ENCODE measurements around the gene RTRAF. TPM values are rescaled to one million over a fixed set of nuclear protein-coding genes. Genes with fewer than 3 reads are reported as not detected.

Gene RTRAF
- total RNA-seq, 6 experiments from 2014 or later: 35.1 to 73.0 (median 55.4) TPM

DNA sequence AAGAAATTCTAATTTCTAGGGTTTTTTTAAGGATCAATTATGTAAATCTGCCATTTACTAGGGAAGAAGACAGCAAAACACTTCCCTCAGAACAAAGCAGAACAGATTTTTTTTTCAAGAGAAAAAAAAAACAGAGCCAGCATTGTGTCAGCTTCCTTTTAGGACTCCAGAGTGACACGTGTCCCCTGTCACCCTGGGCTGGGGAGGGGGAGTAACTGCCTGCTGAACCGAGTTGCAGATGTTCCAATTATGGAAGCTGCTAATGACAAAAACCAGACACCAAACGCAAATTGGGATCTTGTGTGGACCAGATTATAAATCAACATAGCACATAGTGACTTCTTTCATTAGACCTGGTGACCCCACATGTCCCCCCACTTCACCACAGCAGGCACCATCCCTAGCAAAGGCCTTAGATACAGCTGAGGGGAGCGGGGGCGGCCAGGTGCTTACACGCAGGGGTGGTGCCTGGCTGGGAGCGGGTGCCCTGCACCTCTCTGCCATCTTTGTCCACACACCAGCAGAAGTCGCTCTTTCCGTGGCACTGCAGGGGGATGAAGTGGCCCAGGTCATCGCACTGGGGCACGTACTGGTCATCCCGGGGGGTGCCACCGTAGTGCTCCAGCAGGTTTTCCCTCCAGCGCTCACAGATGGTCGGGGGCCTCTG is 25.4 kb downstream of the RTRAF start:
- peaks cover 0 to 20% (median 9%) of the 10 kb centered on the region in 4 donors for H3K36me3 ChIP-seq

DNA sequence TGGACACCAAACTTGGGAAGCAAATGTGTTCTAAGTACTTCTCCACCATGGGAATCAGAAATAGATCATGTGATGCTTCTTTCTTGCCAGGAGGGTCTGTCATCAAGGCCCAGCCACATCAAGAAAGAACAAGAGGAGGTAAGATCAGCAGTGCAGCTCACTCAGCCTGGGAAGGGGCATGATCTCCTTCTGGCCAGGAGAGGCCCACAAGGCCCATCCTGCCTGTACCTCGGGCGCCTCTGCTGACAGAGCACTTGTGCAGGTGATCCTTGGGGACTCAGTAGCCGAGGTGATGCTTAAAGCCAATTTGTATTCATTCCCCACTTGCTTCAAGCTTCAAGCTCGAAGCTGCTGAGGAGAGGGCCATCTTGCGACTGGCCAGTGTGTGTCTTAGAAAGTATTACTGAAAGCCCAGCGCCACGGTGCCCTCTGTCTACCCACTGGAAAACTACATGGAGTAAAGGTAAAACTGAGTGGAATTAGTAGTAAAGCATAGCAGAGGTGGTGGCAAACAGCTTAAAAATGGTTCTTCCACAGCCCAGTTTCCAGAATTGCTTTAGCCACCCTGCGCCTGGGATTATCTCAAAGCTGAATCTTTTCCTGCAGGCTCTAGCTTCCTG is 26.2 kb downstream of the RTRAF start:
- no peaks in the 10 kb centered on the region for H3K9me3 ChIP-seq
- H3K4me1 ChIP-seq: peaks cover 0 to 13% (median 0%) of the 10 kb centered on the region in 4 donors
- H3K27me3 ChIP-seq: no peaks in the 10 kb centered on the region
- no peak overlapping the region for H3K4me3 ChIP-seq
- ATAC-seq (peak; percentile 59 to 78 (median 68)), DNase-seq (no peak)
- intact Hi-C loops (cut with DNase I): no loop called here
- H3K36me3 ChIP-seq: peaks cover 0 to 14% (median 6%) of the 10 kb centered on the region in 4 donors
- WGBS (ENCODE audit: insufficient coverage, low coverage, low lambda C conversion rate, missing lambda C conversion rate): 17% methylated on average over 1 of the region's 8 CpGs
- no peak overlapping the region for H3K27ac ChIP-seq
- TF ChIP-seq POLR2A (IDR thresholded peaks at IDR 0.05): no peak
- TF ChIP-seq, protein P1, sequence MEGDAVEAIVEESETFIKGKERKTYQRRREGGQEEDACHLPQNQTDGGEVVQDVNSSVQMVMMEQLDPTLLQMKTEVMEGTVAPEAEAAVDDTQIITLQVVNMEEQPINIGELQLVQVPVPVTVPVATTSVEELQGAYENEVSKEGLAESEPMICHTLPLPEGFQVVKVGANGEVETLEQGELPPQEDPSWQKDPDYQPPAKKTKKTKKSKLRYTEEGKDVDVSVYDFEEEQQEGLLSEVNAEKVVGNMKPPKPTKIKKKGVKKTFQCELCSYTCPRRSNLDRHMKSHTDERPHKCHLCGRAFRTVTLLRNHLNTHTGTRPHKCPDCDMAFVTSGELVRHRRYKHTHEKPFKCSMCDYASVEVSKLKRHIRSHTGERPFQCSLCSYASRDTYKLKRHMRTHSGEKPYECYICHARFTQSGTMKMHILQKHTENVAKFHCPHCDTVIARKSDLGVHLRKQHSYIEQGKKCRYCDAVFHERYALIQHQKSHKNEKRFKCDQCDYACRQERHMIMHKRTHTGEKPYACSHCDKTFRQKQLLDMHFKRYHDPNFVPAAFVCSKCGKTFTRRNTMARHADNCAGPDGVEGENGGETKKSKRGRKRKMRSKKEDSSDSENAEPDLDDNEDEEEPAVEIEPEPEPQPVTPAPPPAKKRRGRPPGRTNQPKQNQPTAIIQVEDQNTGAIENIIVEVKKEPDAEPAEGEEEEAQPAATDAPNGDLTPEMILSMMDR (IDR thresholded peaks at IDR 0.05): peak in 3 of 4 donors; percentile 42 to 60 (median 49)

More for the DNA sequence above, 25.4 kb downstream of the RTRAF start:
- TF ChIP-seq, protein P1 (IDR thresholded peaks at IDR 0.05): no peak
- no peak for TF ChIP-seq POLR2A (IDR thresholded peaks at IDR 0.05)
- H3K4me1 ChIP-seq: peaks cover 0 to 13% (median 0%) of the 10 kb centered on the region in 4 donors
- H3K27me3 ChIP-seq: no peaks in the 10 kb centered on the region
- intact Hi-C loops (cut with DNase I): no loop called here
- no peak for DNase-seq
- ATAC-seq: no peak
- no peak overlapping the region for H3K4me3 ChIP-seq
- no peak overlapping the region for H3K27ac ChIP-seq
- H3K9me3 ChIP-seq: no peaks in the 10 kb centered on the region
- 44% methylated on average over 5 of the region's 15 CpGs for whole genome bisulfite sequencing (ENCODE audit: insufficient coverage, low coverage, low lambda C conversion rate, missing lambda C conversion rate)

DNA sequence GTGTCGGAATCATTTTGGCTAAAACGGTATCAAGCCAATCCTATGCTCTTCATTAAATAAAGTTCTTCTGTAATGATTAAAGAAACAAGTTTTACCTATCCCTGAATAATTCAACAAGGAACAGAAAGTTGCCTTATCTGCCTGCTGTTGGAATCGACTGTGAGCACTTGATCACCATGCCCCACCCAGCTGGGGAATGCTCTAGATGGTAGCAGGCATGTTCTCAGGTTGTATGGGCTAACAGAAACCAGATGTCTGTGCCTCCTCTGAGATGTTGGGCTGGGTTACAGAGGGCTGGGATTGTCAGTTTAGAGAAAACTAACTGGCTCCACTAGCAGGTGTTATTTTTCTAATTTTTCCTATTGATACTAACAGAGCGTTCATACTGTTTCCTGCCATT is 28.9 kb downstream of the RTRAF start:
- no peak overlapping the region for H3K4me3 ChIP-seq
- H3K36me3 ChIP-seq: no peaks in the 10 kb centered on the region
- no peak for DNase-seq
- WGBS (ENCODE audit: insufficient coverage, low coverage, low lambda C conversion rate, missing lambda C conversion rate): 68% methylated on average over 4 of the region's 4 CpGs
- H3K27ac ChIP-seq: no peak overlapping the region
- no peaks in the 10 kb centered on the region for H3K4me1 ChIP-seq
- intact Hi-C loops (cut with DNase I): no loop called here
- ATAC-seq: no peak
- no peaks in the 10 kb centered on the region for H3K9me3 ChIP-seq
- TF ChIP-seq, protein P1 (IDR thresholded peaks at IDR 0.05): no peak
- TF ChIP-seq POLR2A (IDR thresholded peaks at IDR 0.05): no peak
- no peaks in the 10 kb centered on the region for H3K27me3 ChIP-seq

DNA sequence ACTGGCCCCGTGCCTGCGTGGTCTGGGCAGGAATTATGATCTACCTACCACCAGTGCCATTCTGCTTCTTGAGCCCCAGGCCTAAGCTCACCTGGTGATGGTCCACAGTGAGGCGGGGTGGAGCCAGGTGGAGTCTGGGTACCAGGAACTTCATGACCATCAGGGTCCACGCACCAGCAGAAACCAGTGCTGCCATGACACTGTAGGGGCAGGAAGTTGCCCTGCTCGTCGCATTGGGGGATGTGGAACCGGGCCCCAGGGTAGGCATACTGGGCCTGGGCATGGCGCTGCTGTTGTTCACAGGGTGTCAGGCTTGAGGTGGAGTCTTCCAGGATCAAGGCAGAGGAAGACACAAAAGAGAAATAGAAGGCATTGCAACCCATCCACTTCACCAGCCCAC is 29.6 kb downstream of the RTRAF start:
- Histone ChIP-seq H3K9me3 (no peaks in the 10 kb centered on the region), H3K27ac (no peak overlapping the region), H3K4me3 (no peak overlapping the region), H3K27me3 (no peaks in the 10 kb centered on the region), H3K36me3 (no peaks in the 10 kb centered on the region), H3K4me1 (no peaks in the 10 kb centered on the region)
- no peak for DNase-seq
- 100% methylated on average over 3 of the region's 8 CpGs for WGBS (ENCODE audit: insufficient coverage, low coverage, low lambda C conversion rate, missing lambda C conversion rate)
- ATAC-seq: no peak
- no peak for TF ChIP-seq POLR2A (IDR thresholded peaks at IDR 0.05)
- TF ChIP-seq, protein P1 (IDR thresholded peaks at IDR 0.05): no peak
- intact Hi-C loops (cut with DNase I): no loop called here

All from right lobe of liver (tissue), 6 donors.